NCI-H2081 (cell line): ENCODE measurements around the gene SPTBN1.

Source experiments
- DNase-seq, 2 experiments: peaks; one replicate each; lab custom pipeline; 2025; lab: John Stamatoyannopoulos, UW

The SPTBN1 gene

DNA sequence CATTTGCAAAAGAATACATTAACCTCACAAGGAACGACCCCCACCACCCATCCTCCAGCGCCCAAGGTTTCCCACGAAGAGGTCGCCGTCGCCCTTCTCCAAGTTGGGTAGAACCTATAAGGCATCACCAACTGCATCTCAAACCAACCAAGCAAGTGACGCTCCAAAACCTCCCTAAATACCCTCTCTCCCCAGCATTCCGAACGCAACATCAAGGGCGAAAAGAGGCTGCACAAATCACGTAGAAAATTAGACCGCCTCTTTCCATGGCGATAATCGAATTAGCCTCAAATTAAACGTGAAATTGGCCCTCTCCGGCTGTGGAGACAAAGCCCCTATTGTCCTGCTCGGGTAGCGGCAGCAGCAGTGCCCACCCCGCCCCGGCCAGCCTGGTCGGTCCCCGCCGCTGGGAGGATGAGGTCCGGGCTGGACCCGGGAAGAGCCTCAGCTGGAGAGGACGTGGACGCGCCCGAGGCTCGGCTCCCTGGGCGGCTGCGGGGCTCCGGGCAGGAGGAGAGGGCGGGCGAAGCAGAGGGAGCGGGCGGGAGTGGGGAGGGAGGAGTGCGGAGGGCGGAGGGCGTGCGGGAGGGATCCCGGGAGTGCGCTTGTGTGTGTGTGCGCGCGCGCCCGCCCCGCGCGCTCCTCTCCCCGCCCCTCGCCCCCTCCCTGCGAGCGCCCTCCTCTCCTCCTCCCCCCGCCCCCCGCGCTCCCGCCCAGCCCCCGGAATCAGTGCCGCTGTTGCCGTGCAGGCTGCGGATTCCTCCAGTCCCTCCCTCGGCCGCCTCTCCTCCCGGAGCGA is at the start of gene SPTBN1:
TSS of gene SPTBN1 (plus strand) at position 765 of the 799 bp plus-strand sequence. CDS start 70,092 bp downstream, outside the sequence.
- peak; percentile 90 to 94 for DNase-seq

DNA sequence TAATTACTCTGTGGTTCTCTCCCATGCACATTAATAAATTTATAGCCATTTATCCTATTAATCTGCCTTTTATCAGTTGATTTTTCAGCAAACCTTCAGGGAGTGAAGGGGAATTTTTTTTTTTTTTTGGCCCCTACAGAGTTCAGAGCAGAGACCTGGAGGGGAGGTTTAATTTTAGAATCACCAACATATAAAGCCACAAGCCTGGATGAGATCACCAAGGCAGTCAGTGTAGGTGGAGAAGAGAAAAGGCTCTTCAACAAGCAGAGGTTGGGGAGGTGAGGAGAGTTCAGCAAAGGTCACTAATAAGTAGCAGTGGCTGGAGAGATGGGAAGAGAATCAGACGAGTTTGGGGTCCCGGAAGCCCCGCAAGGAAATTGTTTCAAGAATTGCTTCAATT is 48.4 kb upstream of the SPTBN1 start:
- DNase-seq, result no peak

DNA sequence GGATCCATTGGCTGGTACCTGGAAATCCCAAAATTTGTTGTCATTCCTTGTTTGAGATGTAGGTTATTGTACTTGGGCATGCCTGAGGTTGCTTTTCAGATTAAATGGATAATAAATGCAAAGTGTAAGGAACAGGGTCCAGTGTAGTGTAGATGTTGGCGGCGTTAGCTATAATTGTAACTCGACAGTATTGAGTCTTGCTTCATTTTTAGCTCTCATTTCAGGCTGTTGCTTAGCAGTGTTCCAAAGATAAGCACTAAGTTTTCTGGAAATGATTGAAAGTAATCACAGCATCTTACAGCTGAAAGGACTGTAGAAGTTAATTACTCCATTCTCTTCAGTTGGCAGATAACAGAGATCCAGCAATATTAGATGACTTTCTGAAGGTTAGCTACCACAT is 47.8 kb upstream of the SPTBN1 start:
- no peak for DNase-seq

DNA sequence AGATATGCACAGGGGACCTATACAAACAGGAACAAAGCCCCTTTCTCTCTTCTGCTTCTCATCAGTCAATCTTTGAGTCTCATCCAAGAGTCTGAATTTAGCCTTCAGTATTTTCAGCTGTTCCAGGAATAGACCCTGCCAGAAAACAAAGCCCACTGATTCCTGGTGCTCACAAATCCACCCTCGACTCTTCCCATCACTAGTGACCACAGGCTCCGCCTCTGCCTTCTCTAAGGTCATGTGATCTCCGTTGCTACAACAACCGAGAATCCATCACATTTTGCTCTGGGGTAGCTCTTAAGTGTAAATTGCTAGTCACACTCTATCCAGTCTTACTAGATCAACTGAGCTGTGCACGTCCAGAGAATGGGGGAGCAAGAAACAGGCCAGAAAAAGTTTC is 46.4 kb upstream of the SPTBN1 start:
- DNase-seq, result no peak

GRCh38 chr2:54411801-54412354 is 44.2 kb upstream of the SPTBN1 start:
- DNase-seq, result no peak

DNA sequence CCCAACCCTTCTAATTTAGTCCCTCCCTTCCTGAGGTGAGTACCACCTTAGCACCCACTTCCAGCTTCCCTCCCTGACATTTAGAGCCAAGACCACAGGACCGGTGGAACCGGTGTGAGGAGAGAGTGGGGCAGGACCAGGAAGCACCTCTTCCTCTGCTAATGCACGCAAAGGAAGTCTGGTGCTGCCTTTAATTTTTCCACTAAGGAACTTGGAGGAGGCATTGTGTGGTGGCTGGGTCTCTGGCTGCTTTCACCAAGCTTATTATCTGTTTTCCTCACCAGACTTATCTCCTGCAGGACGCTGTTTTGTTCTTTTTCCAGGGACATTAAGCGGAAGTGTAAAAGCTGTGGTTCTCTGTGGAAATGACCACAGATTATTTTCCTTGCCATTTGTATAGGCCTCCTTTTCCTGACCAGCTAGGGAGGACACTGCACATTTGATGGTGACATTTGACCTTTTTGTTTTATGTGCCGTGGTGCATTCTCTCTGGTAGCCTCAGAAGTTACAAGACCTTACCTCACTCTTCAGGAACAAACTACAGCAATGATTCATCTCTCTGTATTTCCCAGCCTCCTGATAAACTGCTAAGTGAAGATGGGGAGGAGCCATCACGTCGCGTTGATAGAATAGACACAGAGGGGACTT is 39.8 kb upstream of the SPTBN1 start:
- DNase-seq, result no peak

- no peak for DNase-seq
Measured at GRCh38 chr2:54416938-54417337, 39.2 kb upstream of the SPTBN1 start.

DNA sequence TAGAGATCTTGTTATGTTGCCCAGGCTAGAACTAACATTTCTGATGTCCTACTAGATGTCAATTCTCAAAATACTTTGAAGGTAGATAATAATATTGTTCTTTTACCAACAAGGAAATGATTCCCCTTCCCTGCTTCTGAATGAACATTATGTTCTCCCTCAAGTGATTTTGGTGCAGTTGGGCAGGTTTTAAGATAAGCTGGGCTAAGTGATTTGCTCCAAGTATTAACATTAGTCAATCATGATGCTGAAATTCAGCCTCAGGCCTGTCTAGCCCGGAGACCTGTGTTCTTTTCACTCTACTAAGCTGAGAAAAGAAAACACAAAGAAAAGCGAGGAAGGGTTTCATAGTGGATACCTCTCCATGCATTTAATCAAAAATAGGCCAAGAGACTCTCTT is 38.5 kb upstream of the SPTBN1 start:
- DNase-seq, result no peak

DNA sequence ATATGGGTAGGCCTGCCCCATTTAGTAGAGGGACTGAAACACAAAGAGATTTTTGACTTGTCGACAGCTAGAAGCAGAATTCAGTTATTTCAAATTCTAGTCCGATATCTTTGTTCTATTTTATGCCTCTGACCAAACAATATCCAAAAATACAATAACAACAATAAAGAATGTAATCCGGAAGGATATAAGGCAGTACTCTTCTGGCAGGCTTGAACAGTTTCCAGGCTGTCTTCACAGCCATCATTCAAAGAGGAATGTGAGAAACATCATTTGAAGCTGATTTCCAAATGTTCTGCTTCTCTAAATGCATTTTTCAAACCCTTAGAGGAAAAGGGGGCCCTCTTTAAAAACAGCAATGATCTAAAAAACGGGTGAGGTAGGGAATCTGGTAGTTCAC is 36.7 kb upstream of the SPTBN1 start:
- DNase-seq, result no peak

- DNase-seq, result no peak
Measured at GRCh38 chr2:54419855-54420523, 36.1 kb upstream of the SPTBN1 start.

DNA sequence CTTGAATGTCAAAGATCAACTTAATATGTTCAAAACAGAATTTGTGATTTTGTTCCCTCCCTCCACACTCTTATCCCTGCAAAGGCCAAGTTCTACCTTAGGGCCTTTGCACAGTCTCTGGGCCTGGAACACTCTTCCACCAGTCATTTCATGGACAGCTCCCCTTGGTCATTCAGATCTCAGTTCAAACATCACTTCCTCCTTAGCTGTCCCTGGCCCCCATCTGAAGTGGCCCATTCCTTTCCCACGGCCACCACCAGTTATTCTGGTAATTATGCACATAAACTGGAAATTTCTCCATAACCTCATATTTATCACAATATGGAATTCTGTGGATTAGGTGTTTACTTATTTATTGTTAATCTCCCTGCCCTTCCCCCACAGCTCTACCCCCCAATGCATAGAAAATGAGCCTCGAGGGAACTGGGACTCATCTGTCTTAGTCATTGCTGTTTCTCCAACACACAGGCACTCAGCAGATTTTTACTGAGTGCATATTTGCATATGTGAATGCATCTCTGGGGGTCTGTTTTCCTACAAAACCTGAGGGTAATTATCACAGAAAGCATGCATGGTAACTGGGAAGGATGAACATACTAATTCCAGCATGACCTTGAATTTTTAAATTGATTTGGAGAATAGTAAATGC is 35.5 kb upstream of the SPTBN1 start:
- DNase-seq, result no peak

DNA sequence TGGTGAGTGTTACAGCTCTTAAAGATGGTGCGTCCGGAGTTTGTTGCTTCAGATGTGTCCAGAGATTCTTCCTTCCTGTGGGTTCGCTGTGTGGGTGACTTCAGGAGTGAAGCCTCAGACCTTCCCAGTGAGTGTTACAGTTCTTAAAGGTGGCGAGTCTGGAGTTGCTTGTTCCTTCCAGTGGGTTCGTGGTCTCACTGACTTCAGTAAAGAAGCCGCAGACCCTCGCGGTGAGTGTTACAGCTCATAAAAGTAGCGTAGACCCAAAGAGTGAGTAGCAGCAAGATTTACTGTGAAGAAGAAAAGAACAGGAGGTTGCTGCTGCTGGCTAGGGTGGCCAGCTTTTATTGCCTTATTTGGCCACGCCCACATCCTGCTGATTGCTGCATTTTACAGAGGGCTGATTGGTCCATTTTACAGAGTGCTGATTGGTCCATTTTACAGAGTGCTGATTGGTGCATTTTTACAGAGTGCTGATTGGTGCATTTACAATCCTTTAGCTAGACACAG is 34.0 kb upstream of the SPTBN1 start:
- DNase-seq, result no peak

DNA sequence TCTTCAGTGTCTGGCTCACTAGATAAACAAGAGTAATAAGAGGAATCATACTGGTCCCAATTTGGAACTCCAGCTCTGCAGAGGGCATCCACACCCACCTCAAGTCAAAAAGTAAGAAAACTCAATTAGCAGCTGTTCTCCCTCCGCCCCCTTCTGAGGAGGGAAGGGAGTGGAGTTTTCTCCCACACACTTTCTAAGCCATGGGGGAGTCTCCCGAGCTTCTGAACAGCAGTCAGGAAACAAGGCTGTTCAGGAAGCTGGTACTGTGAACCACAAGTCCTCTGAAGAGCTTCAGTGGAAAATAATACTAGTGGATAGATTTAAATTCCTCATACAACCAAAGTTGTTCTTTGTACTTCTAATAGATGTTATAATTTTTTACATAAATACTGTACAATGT is 32.9 kb upstream of the SPTBN1 start:
- DNase-seq, result no peak

GRCh38 chr2:54424555-54425163 is 31.5 kb upstream of the SPTBN1 start:
- DNase-seq, result no peak

DNA sequence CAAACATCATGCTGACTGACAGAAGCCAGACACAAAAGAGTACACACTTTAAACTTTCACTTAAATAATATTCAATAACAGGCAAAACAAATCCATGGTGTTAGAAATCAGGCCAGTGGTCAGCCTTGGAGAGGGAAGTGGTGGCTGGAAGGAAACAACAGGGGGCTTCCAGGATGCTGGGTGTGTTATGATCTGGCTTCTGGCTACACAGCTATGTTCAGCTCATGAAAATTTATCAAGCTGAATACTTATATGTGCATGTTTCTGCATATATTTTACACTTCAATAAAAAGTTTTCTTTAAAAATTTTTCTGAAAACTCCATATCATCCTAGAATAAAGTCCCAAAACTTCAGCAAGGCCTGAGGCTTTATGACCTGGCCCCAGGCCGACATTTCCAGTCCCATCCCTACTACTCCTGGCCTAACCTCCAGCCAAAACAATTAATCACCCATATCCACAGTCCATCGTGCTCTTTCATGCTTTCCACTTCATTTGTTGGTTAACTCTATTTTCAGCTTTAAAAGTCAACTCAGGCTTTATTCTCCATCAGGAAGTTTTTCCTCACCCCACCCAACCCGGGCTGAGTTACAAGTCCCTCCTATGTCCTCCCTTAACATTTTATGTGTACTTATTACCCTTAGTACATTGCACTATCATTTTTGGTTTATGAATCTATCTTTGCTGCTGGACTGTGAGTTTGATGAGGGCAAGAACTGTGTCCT is 27.9 kb upstream of the SPTBN1 start:
- DNase-seq, result no peak

DNA sequence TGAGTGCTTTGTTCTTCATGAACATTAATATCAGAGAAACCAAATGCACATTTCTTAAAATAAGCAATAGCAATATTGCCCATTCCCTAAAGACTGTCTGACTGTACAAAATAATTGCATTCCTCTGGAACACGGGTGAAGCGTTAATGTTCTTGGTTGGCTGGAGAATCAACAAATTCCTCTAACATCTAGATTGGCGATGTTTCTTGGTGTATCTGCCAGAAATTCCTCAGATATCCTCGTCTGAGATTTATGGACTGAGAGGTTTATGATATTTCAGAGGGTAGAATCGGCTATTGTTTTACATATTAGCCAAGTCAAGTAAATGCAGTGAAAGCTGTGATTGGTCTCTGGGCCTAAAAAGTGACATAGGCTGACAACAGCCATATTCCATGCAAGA is 27.1 kb upstream of the SPTBN1 start:
- no peak for DNase-seq

GRCh38 chr2:54429811-54430551 is 26.1 kb upstream of the SPTBN1 start:
- no peak for DNase-seq

DNA sequence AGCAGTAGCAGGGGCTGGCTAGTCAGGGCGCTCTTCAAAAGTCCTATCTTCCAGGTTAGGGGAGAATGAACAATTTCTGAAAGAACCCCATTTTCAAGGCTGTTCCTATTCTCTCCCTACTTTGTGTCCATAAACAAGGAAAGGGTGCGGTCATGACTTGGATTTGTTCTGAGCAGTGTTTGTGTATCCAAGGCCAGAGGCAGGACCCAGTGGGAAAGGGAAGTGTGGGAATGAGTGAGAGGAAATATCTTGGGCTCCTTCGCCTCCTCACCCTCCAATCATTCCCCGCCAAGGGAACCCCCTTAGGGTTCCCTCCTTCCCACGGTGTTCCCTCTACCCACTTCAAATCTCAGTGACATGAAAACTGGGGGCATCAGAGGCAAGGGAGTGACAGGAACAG is 25.5 kb upstream of the SPTBN1 start:
- DNase-seq, result no peak

GRCh38 chr2:54432251-54433015 is 23.7 kb upstream of the SPTBN1 start:
- DNase-seq, result no peak
